A673 (cell line): ENCODE results near the gene ANO1. TPM values are rescaled to one million over a fixed set of nuclear protein-coding genes. Genes with fewer than 3 reads are reported as not detected.
"Not testable (repeated sequence)": the region's sequence is repeated elsewhere in the genome, so short reads cannot be mapped to it uniquely, and the experiment has no call there.

Source experiments
- BruUV-seq: library from RNA; stranded (reverse); fragments of 400-500 nt; replicated peaks from 2 replicates; lab custom pipeline; 2021; lab: Mats Ljungman, UMichigan
- CTCF ChIA-PET: fragments of 300-600 bp; sonication (Branson Sonifier 250); formaldehyde crosslinking; loops from one replicate; lab custom pipeline; 2022; ENCODE audit warnings: antibody characterized with exemption; lab: Charles Lee
- POLR2A ChIA-PET: fragments of 300-600 bp; sonication (Branson Sonifier 250); formaldehyde crosslinking; loops from one replicate; lab custom pipeline; 2022; ENCODE audit warnings: antibody characterized with exemption; ENCODE audit not compliant: low non-redundant PET; lab: Charles Lee
- DNase-seq: peaks from one replicate; pipeline ENCODE4 v3.0.0-alpha.2; 2015; ENCODE audit warnings: low spot score
- H3K27ac ChIP-seq: fragments of 200-600 bp; sonication (generic); 2 replicates; pipeline ENCODE4 v1.5.1; 2016; ENCODE audit warnings: mixed run types, low read depth, mild to moderate bottlenecking, mixed read lengths, antibody characterized with exemption, low read length; ENCODE audit not compliant: poor library complexity, severe bottlenecking
- H3K27me3 ChIP-seq: fragments of 200-600 bp; sonication (generic); replicated peaks from 2 replicates; pipeline ENCODE4 v1.6.1; 2017; ENCODE audit warnings: mixed run types, low read depth, mild to moderate bottlenecking, mixed read lengths, antibody characterized with exemption, low read length; ENCODE audit not compliant: insufficient read depth, poor library complexity
- H3K36me3 ChIP-seq: fragments of 200-600 bp; sonication (generic); 2 replicates; pipeline ENCODE4 v1.6.1; 2016; ENCODE audit warnings: mixed run types, mild to moderate bottlenecking, mixed read lengths, antibody characterized with exemption, low read length; ENCODE audit not compliant: insufficient read depth, poor library complexity, severe bottlenecking
- H3K4me1 ChIP-seq: fragments of 200-600 bp; sonication (generic); 2 replicates; pipeline ENCODE4 v1.6.1; 2017; ENCODE audit warnings: mixed run types, mild to moderate bottlenecking, mixed read lengths, antibody characterized with exemption, low read length; ENCODE audit not compliant: insufficient read depth, poor library complexity, severe bottlenecking
- H3K4me3 ChIP-seq: fragments of 200-600 bp; sonication (generic); 2 replicates; pipeline ENCODE4 v1.5.1; 2016; ENCODE audit warnings: low read depth, mixed run types, mild to moderate bottlenecking, mixed read lengths, low read length; ENCODE audit not compliant: poor library complexity, severe bottlenecking
- H3K9me3 ChIP-seq: fragments of 200-600 bp; sonication (generic); 2 replicates; pipeline ENCODE4 v1.6.1; 2016; ENCODE audit warnings: mixed run types, low read depth, mild to moderate bottlenecking, mixed read lengths, antibody characterized with exemption, low read length; ENCODE audit not compliant: poor library complexity, severe bottlenecking
- EZH2 ChIP-seq: fragments of 200-600 bp; sonication (generic); IDR thresholded peaks from 2 replicates; pipeline ENCODE4 v1.6.1; 2017; ENCODE audit warnings: borderline replicate concordance, low read depth, mild to moderate bottlenecking, mixed read lengths, antibody characterized with exemption, low read length; ENCODE audit not compliant: poor library complexity, severe bottlenecking
- intact Hi-C: fragments of 100-400 bp; cut with micrococcal nuclease; formaldehyde crosslinking; loops from one replicate; pipeline ENCODE4 v1.10.0; 2022; ENCODE audit not compliant: unreplicated experiment
- total RNA-seq: library from RNA; stranded (reverse); gene quantifications from 2 replicates; pipeline ENCODE4 v1.2.3, GENCODE V29; 2021
- TF ChIP-seq, protein P1 (sequence below): fragments of 300-800, 200-600 bp; sonication (generic); conservative IDR thresholded peaks from 2 replicates; pipeline ENCODE4 v1.5.1; 2017; ENCODE audit warnings: low read depth, mild to moderate bottlenecking, antibody characterized with exemption, low read length, moderate library complexity, mixed read lengths

Gene ANO1
- total RNA-seq, 1 experiment from 2014 or later = 0.90 TPM

- DNase-seq = no peak
- Histone ChIP-seq H3K4me1 (no peaks in the 10 kb centered on the region), H3K9me3 (no peaks in the 10 kb centered on the region), H3K4me3 (no peak overlapping the region), H3K27me3 (no peaks in the 10 kb centered on the region), H3K36me3 (no peaks in the 10 kb centered on the region), H3K27ac (no peak overlapping the region)
- ChIA-PET POLR2A (no interaction called here), CTCF (no interaction called here)
- no peak for TF ChIP-seq EZH2
- TF ChIP-seq, protein P1, sequence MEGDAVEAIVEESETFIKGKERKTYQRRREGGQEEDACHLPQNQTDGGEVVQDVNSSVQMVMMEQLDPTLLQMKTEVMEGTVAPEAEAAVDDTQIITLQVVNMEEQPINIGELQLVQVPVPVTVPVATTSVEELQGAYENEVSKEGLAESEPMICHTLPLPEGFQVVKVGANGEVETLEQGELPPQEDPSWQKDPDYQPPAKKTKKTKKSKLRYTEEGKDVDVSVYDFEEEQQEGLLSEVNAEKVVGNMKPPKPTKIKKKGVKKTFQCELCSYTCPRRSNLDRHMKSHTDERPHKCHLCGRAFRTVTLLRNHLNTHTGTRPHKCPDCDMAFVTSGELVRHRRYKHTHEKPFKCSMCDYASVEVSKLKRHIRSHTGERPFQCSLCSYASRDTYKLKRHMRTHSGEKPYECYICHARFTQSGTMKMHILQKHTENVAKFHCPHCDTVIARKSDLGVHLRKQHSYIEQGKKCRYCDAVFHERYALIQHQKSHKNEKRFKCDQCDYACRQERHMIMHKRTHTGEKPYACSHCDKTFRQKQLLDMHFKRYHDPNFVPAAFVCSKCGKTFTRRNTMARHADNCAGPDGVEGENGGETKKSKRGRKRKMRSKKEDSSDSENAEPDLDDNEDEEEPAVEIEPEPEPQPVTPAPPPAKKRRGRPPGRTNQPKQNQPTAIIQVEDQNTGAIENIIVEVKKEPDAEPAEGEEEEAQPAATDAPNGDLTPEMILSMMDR = no peak
- intact Hi-C loops = loop anchor here (10.0 kb wide), 1 partner anchor 109 kb away; no protein-coding TSS in a partner anchor
- BruUV-seq = no TSS peak
Measured at GRCh38 chr11:70193411-70194292, 115.5 kb downstream of the ANO1 start.

GRCh38 chr11:70194792-70195791, 117.0 kb downstream of the ANO1 start:
- Histone ChIP-seq H3K27ac (no peak overlapping the region), H3K27me3 (no peaks in the 10 kb centered on the region), H3K4me1 (no peaks in the 10 kb centered on the region), H3K4me3 (no peak overlapping the region), H3K9me3 (no peaks in the 10 kb centered on the region), H3K36me3 (no peaks in the 10 kb centered on the region)
- BruUV-seq = no TSS peak
- CTCF ChIA-PET = interaction anchor here (0.6 to 1.6 kb wide), 2 partner anchors 276 to 279 kb away, joined by 3 to 10 read pairs; no protein-coding TSS in a partner anchor
- TF ChIP-seq, protein P1 = no peak
- TF ChIP-seq EZH2 = no peak
- intact Hi-C loops = loop anchor here (5.0 to 10.0 kb wide), 3 partner anchors 110 to 508 kb away; no protein-coding TSS in a partner anchor
- DNase-seq = no peak
- POLR2A ChIA-PET = no interaction called here

DNA sequence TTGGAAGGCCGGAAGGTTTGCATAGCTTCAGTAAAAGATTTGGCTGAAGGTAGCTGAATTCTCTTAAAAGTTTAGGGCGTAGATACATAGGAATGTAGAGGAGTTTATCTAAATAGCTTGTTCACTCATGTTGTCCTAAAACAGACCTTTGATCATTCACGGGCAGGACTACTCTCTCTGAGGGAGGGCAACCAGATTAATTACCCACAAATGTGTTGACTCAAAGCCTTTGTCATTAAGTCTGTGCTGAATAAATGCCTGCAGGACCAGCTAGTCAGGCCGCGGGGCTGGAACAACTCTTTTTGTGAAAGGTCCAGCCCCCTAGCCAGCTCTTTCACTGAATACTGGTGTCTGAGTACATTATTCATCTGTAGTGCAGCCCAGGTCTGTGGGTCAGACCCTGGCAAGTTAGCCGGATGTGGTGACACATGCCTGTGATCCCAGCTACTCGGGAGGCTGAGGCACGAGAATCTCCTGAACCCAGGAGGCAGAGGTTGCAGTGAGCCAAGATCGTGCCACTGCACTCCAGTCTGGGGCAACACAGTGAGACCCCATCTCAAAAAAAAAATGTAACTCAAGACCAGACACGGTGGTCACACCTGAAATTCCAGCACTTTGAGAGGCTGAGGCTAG, 122.2 kb downstream of the ANO1 start:
- CTCF ChIA-PET = interaction anchor here (0.6 kb wide), 1 partner anchor 285 kb away, joined by 4 read pairs; no protein-coding TSS in a partner anchor
- TF ChIP-seq, protein P1 = no peak
- TF ChIP-seq EZH2 = no peak
- H3K4me1 ChIP-seq = peaks cover 10% of the 10 kb centered on the region

GRCh38 chr11:70201047-70201446, 122.9 kb downstream of the ANO1 start:
- H3K27me3 ChIP-seq, H3K9me3 ChIP-seq, H3K4me1 ChIP-seq, H3K27ac ChIP-seq, BruUV-seq, POLR2A ChIA-PET, DNase-seq, H3K4me3 ChIP-seq, CTCF ChIA-PET: not testable (repeated sequence)
- intact Hi-C loops = loop anchor here (5.0 kb wide), 1 partner anchor 66 kb away; no protein-coding TSS in a partner anchor
- H3K36me3 ChIP-seq = peaks cover 16% of the 10 kb centered on the region

More for the DNA sequence above, 122.2 kb downstream of the ANO1 start:
- Histone ChIP-seq H3K9me3 (no peaks in the 10 kb centered on the region), H3K27me3 (no peaks in the 10 kb centered on the region), H3K27ac (no peak overlapping the region), H3K36me3 (peaks cover 9% of the 10 kb centered on the region), H3K4me3 (no peak overlapping the region)
- no peak for DNase-seq
- BruUV-seq = no TSS peak
- intact Hi-C loops = loop anchor here (5.0 kb wide), 1 partner anchor 67 kb away; no protein-coding TSS in a partner anchor
- POLR2A ChIA-PET = no interaction called here
